Fibroblast of lung (primary cell): ENCODE measurements around the gene SAXO1. TPM values are rescaled to one million over a fixed set of nuclear protein-coding genes. Genes with fewer than 3 reads are reported as not detected.

Experiments used
- DNase-seq, 2 donors: peaks; one replicate each; pipeline versions ENCODE4 v3.0.0 to v3.0.0-alpha.2; 2010; ENCODE audit warnings: low read depth in 2 of 2
- H2AFZ ChIP-seq: 2 replicates; pipeline ENCODE4 v1.5.1; 2012; ENCODE audit warnings: low read length, control low read depth, inconsistent platforms
- H3K27ac ChIP-seq: 2 replicates; pipeline ENCODE4 v1.5.1; 2011; ENCODE audit warnings: low read length, control low read depth; ENCODE audit not compliant: insufficient read depth
- H3K27me3 ChIP-seq: 2 replicates; pipeline ENCODE4 v1.5.1; 2011; ENCODE audit warnings: mild to moderate bottlenecking, low read length; ENCODE audit not compliant: control insufficient read depth, insufficient read depth
- H3K36me3 ChIP-seq: 2 replicates; pipeline ENCODE4 v1.5.1; 2011; ENCODE audit warnings: low read length; ENCODE audit not compliant: control insufficient read depth, insufficient read depth
- H3K4me1 ChIP-seq: 2 replicates; pipeline ENCODE4 v1.5.1; 2011; ENCODE audit warnings: low read length; ENCODE audit not compliant: control insufficient read depth, insufficient read depth; ENCODE audit errors: extremely low read depth
- H3K4me2 ChIP-seq: 2 replicates; pipeline ENCODE4 v1.5.1; 2011; ENCODE audit warnings: low read length, control low read depth; ENCODE audit not compliant: insufficient read depth; ENCODE audit errors: extremely low read depth
- H3K4me3 ChIP-seq, 4 experiments: fragments of 200-600 bp in 1 of 4; sonication (generic) in 1 of 4; replicated peaks in 1 of 4; 2 replicates each; pipeline ENCODE4 v1.5.1; 2011 to 2016; ENCODE audit warnings: low read length in 4 of 4, low read depth in 3 of 4, mild to moderate bottlenecking in 3 of 4, control low read depth in 2 of 4, inconsistent platforms in 1 of 4, mixed read lengths in 1 of 4; ENCODE audit not compliant: insufficient read depth in 1 of 4; ENCODE audit errors: control extremely low read depth in 1 of 4
- H3K79me2 ChIP-seq: 2 replicates; pipeline ENCODE4 v1.5.1; 2012; ENCODE audit warnings: mild to moderate bottlenecking, low read length, inconsistent platforms; ENCODE audit not compliant: control insufficient read depth, insufficient read depth
- H3K9ac ChIP-seq: 2 replicates; pipeline ENCODE4 v1.5.1; 2011; ENCODE audit warnings: mild to moderate bottlenecking, low read length, control low read depth; ENCODE audit not compliant: insufficient read depth
- H3K9me3 ChIP-seq: 2 replicates; pipeline ENCODE4 v1.5.1; 2012; ENCODE audit warnings: low read depth, low read length; ENCODE audit not compliant: control insufficient read depth, insufficient read depth
- H4K20me1 ChIP-seq: 2 replicates; pipeline ENCODE4 v1.5.1; 2011; ENCODE audit warnings: low read length; ENCODE audit not compliant: control insufficient read depth, insufficient read depth; ENCODE audit errors: extremely low read depth
- EZH2 ChIP-seq: IDR thresholded peaks from 2 replicates; pipeline ENCODE4 v1.5.1; 2012; ENCODE audit warnings: low read length, control low read depth, mild to moderate bottlenecking; ENCODE audit errors: missing control alignments
- polyA plus RNA-seq, 2 donors: library from polyadenylated mRNA; depleted of rRNA in 1 of 2; stranded (reverse) in 1 of 2; unstranded in 1 of 2; fragments of >200 nt; gene quantifications; 2 replicates each; pipeline ENCODE4 v1.2.1, GENCODE V29; 2011 to 2012; ENCODE audit warnings: missing spikeins in 1 of 2
- total RNA-seq: library from RNA; depleted of rRNA; stranded (reverse); fragments of >200 nt; gene quantifications from 2 replicates; pipeline ENCODE4 v1.2.1, GENCODE V29; 2014
- TF ChIP-seq, protein P1 (sequence below), 2 donors: IDR thresholded peaks in 1 of 2; conservative IDR thresholded peaks in 1 of 2; 1 replicate in 1 of 2; 2 replicates in 1 of 2; pipeline ENCODE4 v1.5.1; 2011 to 2012; ENCODE audit warnings: low read length in 2 of 2, control low read depth in 1 of 2, inconsistent platforms in 1 of 2, low read depth in 1 of 2, mild to moderate bottlenecking in 1 of 2

Gene SAXO1
- total and polyA plus RNA-seq, 2 donors (not counting 1 experiment from before 2014, with no cell fraction given) = 0.01 to 0.17 TPM

DNA sequence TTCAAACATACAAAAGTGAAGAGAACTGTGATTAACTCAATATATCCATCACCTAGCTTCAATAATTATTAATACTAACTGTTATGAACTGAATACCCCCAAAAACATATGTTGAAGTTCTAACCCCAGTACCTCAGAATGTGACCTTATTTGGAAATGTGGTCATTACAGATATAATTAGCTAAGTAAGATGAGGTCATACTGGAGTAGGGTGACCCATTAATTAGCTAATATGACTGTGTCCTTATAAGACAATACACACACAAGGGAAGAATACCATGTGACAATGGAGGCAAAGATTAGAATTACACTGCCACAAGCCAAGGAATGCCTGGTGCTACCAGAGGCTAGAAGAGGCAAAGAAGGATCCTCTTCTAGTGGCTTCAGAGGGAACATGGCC lies 24.0 kb upstream of the SAXO1 start:
- Histone ChIP-seq H3K4me2 (no peak overlapping the region), H3K27ac (no peak overlapping the region), H3K27me3 (no peaks in the 10 kb centered on the region), H3K9me3 (no peaks in the 10 kb centered on the region), H2AFZ (no peak overlapping the region), H3K4me3 (no peak overlapping the region), H3K36me3 (no peaks in the 10 kb centered on the region), H3K9ac (no peak overlapping the region), H3K4me1 (no peaks in the 10 kb centered on the region), H4K20me1 (no peaks in the 10 kb centered on the region), H3K79me2 (peaks cover 2% of the 10 kb centered on the region)
- TF ChIP-seq, protein P1, sequence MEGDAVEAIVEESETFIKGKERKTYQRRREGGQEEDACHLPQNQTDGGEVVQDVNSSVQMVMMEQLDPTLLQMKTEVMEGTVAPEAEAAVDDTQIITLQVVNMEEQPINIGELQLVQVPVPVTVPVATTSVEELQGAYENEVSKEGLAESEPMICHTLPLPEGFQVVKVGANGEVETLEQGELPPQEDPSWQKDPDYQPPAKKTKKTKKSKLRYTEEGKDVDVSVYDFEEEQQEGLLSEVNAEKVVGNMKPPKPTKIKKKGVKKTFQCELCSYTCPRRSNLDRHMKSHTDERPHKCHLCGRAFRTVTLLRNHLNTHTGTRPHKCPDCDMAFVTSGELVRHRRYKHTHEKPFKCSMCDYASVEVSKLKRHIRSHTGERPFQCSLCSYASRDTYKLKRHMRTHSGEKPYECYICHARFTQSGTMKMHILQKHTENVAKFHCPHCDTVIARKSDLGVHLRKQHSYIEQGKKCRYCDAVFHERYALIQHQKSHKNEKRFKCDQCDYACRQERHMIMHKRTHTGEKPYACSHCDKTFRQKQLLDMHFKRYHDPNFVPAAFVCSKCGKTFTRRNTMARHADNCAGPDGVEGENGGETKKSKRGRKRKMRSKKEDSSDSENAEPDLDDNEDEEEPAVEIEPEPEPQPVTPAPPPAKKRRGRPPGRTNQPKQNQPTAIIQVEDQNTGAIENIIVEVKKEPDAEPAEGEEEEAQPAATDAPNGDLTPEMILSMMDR (conservative IDR thresholded peaks at IDR 0.05 in 1 of 2, IDR thresholded peaks at IDR 0.05 in 1 of 2; ENCODE audit: low read depth in 1 of 2, low read length in 2 of 2) = no peak
- no peak for TF ChIP-seq EZH2
- no peak for DNase-seq

DNA sequence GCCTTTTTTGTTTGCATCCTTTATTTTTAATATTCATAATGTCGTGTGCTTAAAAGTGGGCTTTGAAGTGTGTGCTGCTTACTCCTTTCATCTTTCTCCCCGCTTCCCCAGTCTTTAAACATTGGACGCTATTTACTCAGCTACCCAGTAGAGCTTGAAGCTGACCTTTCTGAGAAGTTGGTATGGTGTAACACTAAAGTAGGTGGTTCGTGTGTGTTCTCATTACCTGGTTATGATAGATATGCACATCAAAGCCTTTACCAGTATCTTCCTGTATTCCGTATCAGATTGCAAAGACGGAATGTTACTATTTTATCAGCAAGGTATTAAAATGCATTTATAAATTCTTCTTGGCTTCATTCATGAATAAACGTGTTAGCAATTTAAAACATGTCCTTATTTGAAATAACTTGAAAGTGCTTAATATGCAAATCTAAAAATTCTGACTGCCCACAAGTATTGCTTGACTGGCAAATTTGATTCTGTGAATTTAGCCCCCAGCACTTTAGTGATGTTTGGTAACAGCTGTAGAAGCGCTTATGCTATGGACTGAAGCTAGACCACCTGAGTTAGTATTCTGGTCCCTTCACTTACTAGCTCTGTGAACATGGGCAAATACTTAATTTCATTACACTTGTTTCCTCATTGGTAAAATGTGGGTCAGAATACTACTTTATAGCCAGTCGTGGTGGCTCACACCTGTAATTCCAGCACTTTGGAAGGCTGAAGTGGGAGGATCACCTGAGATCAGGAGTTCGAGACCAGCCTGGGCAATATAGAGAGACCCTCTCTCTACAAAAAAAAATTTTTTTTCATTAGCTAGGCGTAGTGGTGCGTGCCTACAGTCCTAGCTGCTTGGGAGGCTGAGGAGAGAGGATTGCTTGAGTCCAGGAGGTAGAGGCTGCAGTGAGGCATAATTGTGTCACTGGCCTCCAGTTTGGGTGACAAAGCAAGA lies 17.9 kb upstream of the SAXO1 start:
- Histone ChIP-seq H3K36me3 (peaks cover 1% of the 10 kb centered on the region), H4K20me1 (no peaks in the 10 kb centered on the region), H3K9me3 (no peaks in the 10 kb centered on the region), H3K9ac (no peak overlapping the region), H3K4me1 (peaks cover 4% of the 10 kb centered on the region), H3K4me3 (peak overlapping the region; percentile 81 to 97 (median 82)), H3K79me2 (peaks cover 27% of the 10 kb centered on the region), H3K27ac (peak overlapping the region; percentile 97), H3K4me2 (peak overlapping the region; percentile 90), H2AFZ (no peak overlapping the region), H3K27me3 (no peaks in the 10 kb centered on the region)
- DNase-seq = peak in 1 of 2 donors; percentile 11
- TF ChIP-seq, protein P1 (conservative IDR thresholded peaks at IDR 0.05 in 1 of 2, IDR thresholded peaks at IDR 0.05 in 1 of 2; ENCODE audit: low read depth in 1 of 2, low read length in 2 of 2) = no peak
- TF ChIP-seq EZH2 = no peak

- no peak for TF ChIP-seq EZH2
- TF ChIP-seq, protein P1 (conservative IDR thresholded peaks at IDR 0.05 in 1 of 2, IDR thresholded peaks at IDR 0.05 in 1 of 2; ENCODE audit: low read depth in 1 of 2, low read length in 2 of 2) = no peak
- H3K4me1 ChIP-seq = peaks cover 4% of the 10 kb centered on the region
- peak overlapping the region; percentile 81 to 97 (median 82) for H3K4me3 ChIP-seq
- H3K27ac ChIP-seq = peak overlapping the region; percentile 97
- H3K9ac ChIP-seq = peak overlapping the region; percentile 94
- H2AFZ ChIP-seq = peak overlapping the region; percentile 38
- peaks cover 1% of the 10 kb centered on the region for H3K36me3 ChIP-seq
- peak; percentile 42 to 63 for DNase-seq
- H4K20me1 ChIP-seq = no peaks in the 10 kb centered on the region
- H3K9me3 ChIP-seq = no peaks in the 10 kb centered on the region
- peaks cover 27% of the 10 kb centered on the region for H3K79me2 ChIP-seq
- peak overlapping the region; percentile 90 for H3K4me2 ChIP-seq
- no peaks in the 10 kb centered on the region for H3K27me3 ChIP-seq
Observed at GRCh38 chr9:19049917-19050636, 17.1 kb upstream of the SAXO1 start.
